Hematopoietic multipotent progenitor cell treated with erythropoietin and hydrocortisone succinate and interleukin-3 and kit ligand, for 6 days (in vitro differentiated cells): Measurements from ENCODE around the gene PWWP2B.
A peak's percentile ranks its signal among the peaks of the same experiment; 100 is the strongest.
"Not testable (repeated sequence)": the region's sequence is repeated elsewhere in the genome, so short reads cannot be mapped to it uniquely, and the experiment has no call there.

ENCODE experiments used
- DNase-seq: peaks from one replicate; pipeline ENCODE4 v3.0.0-alpha.2; 2015

Gene PWWP2B

DNA sequence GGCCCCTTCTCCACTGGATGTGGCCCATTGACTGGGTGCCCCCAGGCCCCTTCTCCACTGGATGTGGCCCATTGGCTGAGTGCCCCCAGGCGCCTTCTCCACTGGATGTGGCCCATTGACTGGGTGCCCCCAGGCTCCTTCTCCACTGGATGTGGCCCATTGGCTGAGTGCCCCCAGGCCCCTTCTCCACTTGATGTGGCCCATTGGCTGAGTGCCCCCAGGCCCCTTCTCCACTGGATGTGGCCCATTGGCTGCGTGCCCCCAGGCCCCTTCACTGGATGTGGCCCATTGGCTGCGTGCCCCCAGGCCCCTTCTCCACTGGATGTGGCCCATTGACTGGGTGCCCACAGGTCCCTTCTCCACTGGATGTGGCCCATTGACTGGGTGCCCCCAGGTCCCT lies 39.1 kb downstream of the PWWP2B start:
- DNase-seq, result not testable (repeated sequence)

GRCh38 chr10:132436861-132437410 lies 39.9 kb downstream of the PWWP2B start:
- no peak for DNase-seq

DNA sequence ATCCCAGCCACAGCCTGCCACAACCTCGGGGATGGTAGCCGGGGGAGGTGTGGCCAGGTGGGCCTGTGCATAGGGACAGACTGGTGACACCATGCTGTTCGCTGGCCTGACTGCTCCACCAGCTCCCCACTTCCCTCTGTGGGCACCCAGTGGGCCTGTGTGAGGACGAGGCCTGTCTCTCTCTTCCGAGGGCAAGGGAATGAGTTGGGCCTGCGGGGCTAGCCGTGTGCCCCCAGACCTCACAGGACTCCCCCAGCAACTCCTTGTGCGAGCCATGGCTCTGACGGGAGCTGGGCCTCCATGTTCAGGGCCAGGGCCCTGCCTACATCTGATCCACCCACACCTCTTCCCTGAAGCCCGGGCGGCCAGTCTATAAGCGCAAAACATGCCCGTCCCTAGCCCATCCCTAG lies 40.5 kb downstream of the PWWP2B start:
- DNase-seq, result no peak

DNA sequence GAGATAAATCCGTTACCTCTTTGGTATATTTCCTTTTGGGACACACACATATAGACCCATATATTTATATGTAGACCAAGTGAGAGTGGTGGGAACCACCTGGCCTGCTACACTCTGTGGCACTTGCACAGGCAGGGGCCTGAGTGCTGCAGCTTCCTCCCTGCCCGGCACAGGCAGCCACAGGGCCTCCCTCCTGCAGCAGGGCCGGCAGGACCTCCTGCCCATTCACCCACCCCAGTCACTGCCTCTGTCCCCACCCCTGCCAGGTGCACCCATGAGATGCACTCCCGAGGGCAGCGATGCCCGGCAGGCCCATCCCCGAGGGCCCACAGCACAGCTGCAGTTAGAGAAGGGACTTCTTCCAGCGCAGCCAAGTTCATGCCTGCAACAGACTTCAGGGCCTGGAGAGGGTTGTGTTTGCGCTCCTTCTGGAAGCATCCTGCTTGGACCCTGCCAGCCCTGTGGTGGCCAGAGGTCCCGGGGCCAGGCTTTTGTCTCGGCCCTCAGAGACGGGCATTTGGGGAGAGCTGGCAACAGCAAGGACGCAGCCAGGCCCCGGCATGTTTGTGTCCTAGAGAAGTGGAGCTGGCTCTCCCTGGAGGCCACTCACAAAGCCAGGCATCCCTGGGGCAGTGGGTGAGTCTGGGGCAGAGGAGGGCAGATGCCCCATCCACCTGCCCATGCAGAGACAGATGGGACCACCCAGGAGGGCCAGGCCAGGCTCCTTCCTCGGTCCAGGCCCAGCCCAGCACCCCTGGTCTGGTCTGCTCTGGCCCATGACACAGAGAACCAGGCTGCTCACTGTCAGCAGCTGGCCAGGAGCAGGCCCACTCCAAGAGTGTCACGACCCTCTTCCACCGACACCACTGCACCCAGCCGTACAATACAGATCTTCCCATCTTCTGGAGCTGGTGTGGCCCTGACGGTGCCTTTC lies 41.4 kb downstream of the PWWP2B start:
- DNase-seq, result no peak

DNA sequence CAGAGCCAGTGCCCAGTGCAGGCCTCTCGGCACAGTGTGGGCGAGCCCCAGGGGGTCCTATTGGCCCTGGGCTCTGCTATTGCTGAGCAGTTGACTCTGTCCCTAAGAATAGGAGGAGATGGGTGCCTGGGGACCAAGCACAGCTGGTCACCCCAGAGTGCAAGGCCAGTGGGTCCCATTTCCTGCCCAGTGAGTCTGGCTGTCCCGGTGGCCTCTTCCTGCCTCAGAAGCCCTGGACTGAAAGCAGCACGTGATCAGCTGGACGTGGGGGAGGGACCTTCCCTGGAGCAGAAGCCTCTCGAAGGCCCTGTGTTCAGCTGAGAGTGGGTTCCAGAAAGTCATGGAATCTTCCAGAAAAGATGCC lies 42.0 kb downstream of the PWWP2B start:
- DNase-seq, result no peak

- DNase-seq, result no peak
Measured at GRCh38 chr10:132439424-132440163, 42.6 kb downstream of the PWWP2B start.

DNA sequence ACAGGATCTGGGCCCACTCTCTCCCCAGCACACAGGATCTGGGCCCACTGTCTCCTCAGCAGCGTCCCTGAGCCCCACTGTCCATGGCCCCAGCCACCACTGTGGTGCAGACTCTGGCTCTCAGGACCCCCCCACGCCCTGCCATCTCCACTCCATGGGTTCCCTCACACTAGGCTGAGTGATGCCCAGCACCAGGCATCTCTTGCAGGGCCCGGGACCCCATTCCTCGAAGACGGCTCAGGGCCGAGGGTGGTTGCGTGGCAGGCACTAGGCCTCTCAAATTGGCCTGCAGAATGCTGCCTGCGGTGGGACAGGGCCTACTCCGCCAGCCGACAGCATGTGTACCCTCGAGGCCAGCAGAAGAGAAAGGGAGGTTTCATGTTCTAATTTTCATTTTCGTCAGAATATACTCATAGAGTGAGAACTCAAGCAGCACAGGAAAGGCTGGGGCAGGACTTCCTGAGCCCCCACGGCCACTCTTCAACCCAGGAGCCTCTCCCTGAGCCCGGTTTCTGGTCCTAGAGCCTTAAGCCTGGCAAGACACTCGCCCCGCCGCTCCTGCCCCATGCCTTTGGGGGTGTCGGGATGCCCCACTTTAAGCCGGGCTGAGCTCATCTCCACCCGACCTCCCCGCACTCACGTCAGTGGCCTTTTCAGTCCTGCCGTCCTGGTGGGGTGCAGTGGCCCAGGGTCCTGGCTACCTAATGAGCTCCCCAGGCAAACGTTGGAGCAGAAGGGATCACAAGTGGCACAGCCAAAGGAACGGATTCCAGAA lies 44.0 kb downstream of the PWWP2B start:
- DNase-seq, result no peak

GRCh38 chr10:132441818-132442524 lies 45.0 kb downstream of the PWWP2B start:
- no peak for DNase-seq

- no peak for DNase-seq
Measured at GRCh38 chr10:132442636-132443035, 45.6 kb downstream of the PWWP2B start.

GRCh38 chr10:132443605-132443982 lies 46.6 kb downstream of the PWWP2B start:
- DNase-seq, result peak; percentile 83

- peak; percentile 56 for DNase-seq
Measured at GRCh38 chr10:132443983-132444876, 47.2 kb downstream of the PWWP2B start.

GRCh38 chr10:132444877-132445351 lies 47.9 kb downstream of the PWWP2B start:
- no peak for DNase-seq

DNA sequence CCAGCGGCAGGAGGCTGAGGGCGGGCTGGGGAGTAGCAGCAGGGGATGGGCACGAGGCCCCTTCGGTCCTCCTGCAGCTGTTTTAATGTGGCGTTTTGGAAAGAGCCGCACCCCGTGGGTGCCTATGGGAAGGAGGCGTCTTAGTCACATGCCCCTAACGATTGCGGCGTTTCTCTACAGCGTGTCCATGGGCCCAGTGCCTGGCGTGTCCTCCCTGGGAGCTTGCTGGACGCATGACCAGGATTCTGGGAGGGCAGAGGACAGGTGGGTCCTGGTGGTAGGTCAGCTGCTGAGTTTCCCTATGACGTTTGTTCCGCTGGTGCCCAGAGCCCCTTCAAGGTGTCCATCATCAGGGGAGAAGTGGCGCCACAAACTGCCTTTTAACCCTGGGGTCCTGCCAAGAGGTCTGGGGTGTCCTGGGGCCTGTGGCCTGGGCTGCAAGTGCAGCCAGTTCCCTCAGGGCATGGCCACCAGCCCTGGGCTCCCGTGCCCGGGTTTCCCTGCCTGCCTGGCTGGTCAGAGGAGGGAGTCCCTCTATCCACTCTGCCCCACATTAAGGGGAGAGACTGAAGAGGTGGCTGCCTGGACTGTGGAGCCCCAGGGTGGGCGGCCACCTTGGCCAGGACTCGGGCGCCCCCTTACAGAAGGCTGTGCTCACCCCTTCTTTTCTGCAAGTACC lies 48.7 kb downstream of the PWWP2B start:
- no peak for DNase-seq

- DNase-seq, result no peak
Measured at GRCh38 chr10:132446195-132446581, 49.2 kb downstream of the PWWP2B start.

GRCh38 chr10:132446661-132447445 lies 49.9 kb downstream of the PWWP2B start:
- peak; percentile 93 for DNase-seq

- DNase-seq, result peak; percentile 68
Measured at GRCh38 chr10:132447446-132448247, 50.6 kb downstream of the PWWP2B start.

DNA sequence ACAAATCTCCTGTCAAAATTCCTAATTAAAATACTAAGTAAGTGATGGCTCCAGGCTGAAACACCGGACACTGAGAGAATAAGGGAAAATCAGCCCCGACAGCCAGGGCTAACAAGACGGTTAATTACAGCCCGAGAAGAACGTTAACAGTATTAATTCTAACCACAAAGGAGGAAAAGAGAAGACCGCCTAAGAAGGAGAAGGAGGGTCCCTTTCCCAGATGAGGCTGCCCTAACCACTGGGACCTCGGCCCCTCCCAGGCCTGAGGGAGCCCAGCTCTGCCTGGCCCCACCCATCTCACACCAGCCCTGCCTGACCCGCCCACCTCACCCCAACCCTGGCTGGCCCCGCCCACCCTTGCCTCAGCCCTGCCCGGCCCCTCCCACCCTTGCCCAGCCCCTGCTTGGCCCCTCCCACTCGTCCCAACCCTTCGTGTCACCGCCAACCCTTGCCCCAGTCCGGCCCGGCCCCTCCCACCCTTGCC lies 51.3 kb downstream of the PWWP2B start:
- DNase-seq, result peak; percentile 96

DNA sequence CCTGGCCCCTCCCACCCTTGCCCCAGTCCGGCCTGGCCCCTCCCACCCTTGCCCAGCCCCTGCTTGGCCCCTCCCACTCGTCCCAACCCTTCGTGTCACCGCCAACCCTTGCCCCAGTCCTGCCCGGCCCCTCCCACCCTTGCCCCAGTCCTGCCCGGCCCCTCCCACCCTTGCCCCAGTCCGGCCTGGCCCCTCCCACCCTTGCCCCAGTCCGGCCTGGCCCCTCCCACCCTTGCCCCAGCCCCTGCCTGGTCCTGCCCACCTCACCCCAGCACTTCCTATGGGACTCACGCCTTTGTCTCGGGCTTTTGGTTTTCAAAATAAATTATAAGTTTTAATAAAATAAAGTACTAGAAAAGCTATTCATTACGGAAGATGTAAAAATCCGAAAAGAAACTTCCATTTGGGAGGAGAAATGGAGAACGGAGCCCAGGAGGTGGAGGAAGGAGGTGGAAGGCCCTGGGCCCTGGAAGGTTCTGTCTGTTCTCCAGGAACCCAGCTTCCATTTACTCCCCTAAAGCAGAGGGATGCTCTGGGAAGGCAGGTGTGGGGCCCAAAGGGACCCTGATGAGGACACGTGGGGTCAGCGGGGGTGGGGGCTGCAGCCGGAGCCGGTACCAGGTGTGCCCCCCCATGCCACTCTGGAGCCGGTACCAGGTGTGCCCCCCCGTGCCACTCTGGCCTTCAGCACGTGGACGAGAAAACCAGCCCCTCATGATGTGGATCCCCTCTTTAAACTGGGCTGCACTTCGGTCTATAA lies 52.2 kb downstream of the PWWP2B start:
- peak; percentile 61 for DNase-seq
